HG03342 (cell line): ENCODE data around the gene PEF1.
"Not testable (repeated sequence)": the region's sequence is repeated elsewhere in the genome, so short reads cannot be mapped to it uniquely, and the experiment has no call there.

Experiments
- ATAC-seq: cut with Tn5 transposase; IDR thresholded peaks from one replicate; pipeline ENCODE4 v1.9.1; 2021; ENCODE audit warnings: mild to moderate bottlenecking, moderate library complexity; ENCODE audit not compliant: unreplicated experiment

PEF1 gene

DNA sequence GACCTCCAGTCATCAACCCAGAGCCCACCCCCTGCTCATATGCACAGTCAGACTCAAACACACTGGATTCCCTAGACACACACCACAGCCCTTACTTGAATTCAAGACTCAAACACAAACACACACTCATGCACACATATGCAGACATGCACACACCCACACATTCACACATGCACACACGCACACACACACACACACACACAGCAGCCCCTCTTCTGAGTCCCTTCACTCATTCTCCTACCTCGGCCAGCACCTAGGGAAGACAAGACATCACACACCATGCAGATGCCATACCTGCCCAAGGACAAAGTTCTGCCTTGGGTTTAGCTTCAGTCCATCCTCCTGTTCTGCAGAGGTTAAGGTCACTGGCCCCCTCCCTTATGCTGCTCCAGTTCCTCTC is 28.7 kb downstream of the PEF1 start:
- no peak for ATAC-seq

DNA sequence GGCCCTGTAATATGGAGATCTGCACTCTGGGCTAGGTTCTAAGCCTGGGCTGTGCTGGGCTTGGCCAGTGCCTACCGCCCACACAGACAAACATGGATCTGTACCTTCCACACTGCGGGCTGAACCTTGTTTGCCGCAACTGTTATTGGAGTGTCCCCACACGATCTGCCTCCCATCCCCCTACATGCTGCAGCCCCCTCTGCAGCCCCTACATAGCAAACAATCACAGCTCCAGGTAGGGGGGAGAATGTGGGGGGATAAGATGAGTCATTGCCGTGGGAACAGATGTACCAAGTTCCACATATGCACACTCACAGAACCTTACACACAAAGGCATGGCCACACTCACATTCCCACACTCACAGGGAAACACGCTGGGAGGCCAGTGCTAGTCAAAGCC is 29.3 kb downstream of the PEF1 start:
- no peak for ATAC-seq

DNA sequence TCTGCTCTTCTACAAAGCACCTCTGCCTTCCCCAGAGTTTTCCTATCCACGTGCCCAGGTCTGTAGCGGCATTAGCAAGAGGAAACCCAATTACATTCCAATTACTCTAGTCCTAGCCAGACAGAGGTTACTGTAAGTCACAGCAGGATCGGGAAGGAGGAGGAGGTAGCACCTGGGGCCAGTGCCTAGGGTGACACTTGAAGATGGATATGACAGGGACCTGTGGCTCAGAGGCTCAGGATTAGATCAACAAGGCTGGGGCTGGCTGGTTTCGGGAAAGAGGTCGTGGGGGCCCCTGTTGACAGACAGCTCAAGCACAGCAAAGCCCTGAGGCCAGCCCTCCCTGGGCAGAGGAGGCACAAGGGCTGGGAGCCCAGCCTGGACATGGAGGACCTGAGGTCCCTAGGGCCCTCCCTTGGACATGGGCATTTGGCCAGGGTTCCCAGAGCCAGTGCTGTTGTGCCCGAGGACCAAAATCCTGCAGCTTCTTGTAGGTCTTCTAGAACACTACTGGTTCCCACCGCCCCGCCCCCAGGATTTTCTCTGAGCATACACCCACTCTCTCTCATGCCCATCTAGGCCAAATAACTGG is 30.2 kb downstream of the PEF1 start:
- no peak for ATAC-seq

DNA sequence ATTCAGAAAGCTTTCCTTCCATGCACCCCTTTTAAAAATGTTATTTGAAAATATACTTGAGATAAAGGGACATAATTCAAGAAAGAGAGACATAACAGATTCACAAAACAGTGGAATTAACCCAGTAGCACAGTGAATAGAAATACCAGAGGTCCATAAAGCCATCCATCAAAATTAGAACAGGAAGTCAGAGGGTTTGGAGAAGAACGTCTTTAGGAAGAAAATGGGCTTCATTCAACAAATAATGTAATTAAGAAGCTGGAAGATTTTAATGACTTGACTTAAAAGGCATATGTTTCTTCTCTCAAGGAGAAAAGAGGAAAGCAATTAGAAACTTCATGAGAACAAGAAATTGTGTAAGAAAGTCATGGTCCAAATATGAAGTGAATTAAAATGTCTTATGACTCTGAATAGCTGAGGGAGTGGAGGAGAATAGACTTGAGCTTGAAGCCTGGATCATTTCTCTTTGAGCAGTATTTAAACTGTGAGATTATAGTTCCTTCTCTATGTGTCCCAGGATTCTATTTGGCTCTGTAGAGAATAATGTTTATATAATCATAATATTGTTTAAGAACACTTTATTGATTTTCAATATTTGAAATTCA is 35.1 kb downstream of the PEF1 start:
- no peak for ATAC-seq

DNA sequence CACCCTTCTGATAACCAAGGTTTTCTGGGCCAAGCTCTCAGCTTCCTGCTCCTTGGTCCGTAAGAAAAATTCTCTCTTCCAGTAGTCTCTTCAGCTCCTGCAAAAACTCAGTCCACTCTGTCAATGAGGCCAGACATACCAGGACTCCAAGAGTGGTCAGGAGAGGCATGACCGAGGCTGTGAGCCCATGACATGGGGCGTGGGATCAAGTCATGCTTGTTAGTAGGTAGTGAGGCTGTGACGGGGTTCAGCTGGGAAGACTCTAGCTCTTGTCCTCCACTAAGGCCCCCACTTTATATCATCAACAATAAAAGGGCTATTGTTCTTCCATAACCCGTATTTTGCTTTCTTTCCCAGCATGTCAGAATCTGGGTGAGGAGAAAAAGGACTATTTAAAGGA is 37.3 kb downstream of the PEF1 start:
- ATAC-seq, result no peak

DNA sequence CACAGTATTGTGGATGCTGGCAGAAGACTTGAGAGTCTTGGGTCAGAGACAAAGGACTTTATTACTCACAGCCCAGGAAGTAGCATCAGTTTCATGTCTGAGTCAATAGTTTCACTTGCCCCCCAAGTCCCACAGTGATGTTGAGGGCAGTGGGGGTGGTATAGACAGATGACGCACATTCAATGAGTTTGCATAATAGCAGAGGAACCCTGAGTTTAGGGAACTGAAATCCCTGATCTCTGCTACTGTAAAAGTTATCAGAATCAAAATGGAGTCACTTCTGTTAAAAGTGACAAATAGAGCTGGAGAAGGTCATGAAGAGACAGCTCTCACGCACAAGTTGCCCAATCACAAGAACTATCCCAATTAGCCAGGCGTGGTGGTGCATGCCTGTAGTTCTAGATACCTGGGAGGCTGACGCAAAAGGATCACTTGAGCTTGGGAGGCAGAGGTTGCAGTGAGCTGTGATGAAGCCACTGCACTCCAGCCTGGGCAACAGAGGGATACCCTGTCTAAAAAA is 38.7 kb downstream of the PEF1 start:
- ATAC-seq, result peak; percentile 97

DNA sequence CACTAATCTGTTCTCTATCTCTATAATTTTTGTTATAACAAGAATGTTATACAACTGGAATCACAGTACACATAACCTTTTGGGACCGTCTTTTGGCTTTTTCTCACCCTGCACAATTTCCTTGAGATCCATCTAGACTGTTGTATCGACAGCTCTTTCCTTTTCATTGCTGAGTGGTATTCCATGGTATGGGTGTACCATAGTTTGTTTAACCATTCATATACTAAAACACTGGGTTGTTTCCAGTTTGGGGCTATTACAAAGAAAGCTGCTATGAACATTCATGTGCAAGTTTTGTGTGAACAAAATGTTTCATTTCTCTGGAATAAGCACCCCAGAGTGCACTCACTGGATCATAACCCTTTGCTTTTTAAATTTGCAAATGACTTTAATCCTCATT is 42.6 kb downstream of the PEF1 start:
- no peak for ATAC-seq

DNA sequence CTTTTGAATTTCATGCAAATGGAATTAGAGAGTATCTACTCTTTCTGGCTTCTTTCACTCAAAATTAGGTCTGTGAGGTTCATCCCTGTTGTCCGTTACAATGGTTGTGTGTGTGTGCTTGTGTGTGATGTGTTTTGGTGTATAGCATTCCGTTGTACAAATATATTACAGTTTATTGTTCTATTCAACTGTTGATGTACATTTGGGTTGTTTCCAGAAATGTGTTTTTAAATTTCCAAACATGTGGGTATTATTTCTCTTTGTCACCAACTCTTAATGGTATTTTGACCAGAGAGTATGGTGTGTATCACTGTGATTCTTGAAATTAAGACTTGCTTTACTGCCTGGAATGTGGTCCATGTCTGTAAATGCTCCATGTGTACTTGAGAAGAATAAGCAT is 44.0 kb downstream of the PEF1 start:
- ATAC-seq, result no peak

DNA sequence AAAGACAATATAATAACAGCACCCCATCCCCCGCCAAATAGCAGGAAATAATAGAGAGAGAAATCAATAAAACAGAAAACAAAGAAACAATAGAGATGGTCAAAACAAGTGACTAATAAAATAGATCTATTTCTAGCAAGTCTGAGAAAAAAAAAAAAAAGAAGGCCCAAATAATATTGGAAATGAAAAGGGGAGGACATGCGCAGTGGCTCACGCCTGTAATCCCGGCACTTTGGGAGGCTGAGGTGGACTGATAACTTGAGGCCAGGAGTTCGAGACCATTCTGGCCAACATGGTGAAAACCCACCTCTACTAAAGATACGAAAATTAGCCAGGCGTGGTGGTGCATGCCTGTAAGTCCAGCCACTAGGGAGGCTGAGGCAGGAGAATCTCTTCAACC is 45.7 kb downstream of the PEF1 start:
- ATAC-seq, result no peak

DNA sequence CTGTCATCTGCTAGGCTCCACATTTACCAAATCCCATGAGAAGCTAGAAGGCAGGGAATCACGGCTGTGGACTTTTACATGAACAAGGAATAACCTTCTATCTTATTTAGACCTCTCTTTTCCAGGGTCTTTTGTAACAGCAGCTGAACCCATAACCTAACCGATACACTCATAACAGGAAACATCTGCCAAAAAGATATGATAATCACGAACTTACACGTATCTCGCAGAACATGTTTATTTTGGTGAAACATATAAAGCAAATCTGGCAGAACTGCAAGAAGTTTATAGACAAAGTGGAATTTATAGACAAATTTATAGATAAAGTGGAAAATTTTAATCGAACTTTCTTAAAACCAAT is 48.0 kb downstream of the PEF1 start:
- ATAC-seq, result no peak

DNA sequence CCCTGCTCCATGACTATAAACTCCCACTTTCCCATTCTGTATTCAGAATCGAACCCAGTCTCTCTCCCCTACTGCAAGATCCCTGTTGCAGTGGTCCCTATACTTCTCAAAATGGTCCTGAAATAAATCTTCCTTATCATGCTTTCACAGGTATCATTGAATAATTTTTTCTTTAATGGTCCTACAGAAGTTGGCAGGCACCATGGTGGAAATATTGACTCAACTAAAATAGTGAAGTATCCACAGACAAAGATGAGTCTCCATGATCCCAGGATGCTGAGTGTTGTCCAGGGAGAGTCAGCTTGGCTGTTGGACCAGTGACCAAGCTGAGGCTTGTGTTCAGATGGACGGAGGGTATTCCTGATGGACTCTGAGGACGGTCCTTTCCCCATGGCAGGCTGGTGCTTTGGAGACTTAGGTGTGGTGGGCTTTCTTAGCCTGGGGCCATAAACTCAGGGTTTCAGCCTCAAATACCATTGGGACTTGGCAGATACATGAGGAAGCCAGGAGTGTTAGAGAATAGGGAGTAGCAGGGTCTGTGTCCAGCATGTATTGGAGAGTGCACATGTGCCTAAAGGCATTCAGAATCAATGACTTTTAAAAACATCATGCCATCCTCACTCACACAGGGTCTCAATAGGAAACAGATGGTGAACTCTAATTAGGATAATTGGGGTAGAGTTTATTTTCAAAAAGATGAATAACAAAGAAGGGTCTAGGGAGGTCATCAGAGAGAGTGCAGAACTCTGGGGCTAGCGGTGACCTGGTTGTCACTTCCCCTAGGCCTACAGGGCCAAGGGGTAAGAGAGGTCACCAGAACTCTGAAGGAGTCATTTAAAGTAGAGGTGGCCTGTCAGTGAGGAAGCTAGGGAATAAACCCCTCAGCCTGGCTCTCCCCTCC is 48.6 kb downstream of the PEF1 start:
- no peak for ATAC-seq

DNA sequence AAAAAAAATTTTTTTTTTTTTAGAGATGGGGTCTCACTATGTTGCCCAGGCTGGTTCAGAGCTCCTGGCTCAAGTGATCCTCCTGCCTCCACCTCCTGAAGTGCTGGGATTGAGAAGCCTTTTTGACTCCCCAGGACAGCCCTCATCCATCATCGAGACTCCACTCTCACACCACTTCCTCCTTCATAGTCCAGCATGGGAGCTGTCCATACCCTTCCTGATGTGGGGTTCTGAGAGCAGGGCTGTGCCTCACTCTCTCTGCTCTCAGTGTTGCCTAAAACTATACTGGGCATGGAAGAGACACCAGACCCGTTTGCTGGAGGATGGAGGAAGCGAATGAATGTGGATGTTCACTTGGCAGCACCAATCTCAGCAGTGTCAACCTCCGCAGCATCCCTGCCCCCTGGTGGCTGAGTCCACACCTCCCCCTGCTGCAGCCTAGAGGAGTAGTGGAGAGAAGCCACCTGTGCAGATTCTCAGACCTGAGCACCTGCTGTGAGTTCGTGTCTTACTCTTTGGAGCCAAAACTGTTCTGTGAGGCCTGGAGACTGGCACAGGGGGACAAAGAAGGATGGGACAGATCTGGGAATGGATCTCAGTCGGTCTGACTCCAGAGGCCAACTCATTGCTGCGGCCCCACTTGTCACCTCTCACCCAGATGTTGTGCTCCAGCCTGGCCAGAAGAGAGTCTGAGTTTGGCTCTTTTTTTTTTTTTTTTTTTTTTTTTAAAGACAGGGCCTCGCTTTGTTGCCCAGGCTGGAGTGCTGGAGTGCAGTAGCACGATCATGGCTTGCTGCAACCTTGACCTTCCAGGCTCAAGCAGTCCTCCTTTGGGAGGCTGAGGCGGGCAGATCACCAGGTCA is 50.7 kb downstream of the PEF1 start:
- ATAC-seq, result no peak

DNA sequence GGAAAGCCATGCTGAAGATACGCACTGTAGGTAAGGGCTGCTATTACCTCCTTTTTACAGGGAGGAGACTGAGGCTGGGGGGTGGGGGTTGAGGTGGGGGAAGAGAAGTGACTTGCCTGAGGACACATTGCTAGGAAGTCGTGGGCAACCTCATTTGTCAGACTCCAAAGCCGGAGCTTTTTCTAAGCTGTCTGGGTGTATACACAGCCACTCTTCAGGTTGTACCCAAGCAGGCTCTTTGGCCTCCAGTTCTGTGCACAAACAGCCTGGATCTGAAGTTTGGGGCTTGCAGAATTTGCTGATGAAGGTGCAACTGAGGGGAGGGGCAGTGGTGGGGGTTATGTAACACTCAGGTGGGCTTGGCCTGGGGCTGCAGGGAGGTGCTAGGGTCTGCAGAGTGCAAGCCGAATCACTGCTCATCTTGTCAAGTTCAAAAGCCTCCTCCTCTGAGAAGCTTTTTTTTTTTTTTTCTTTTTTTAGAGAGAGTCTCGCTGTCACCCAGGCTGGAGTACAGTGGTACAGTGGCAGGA is 51.5 kb downstream of the PEF1 start:
- no peak for ATAC-seq

DNA sequence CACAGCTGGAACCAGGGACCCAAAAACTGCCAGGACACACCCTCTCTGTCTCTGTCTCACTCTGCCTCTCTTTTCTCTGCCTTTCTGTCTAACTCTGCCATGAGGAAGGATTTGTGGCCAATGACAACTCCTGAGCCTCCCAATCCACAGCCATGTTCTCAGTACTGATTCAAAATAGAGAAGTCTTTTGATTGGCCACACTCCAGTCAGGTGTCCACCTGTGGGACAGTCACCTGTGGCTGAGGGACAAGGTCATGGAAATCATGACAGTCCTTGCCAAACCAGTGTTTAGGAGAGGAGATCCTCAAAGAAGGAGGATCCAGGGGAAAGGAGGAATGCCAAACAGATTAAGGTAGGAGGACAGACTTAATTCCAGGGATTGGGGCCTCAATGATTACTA is 52.5 kb downstream of the PEF1 start:
- no peak for ATAC-seq

DNA sequence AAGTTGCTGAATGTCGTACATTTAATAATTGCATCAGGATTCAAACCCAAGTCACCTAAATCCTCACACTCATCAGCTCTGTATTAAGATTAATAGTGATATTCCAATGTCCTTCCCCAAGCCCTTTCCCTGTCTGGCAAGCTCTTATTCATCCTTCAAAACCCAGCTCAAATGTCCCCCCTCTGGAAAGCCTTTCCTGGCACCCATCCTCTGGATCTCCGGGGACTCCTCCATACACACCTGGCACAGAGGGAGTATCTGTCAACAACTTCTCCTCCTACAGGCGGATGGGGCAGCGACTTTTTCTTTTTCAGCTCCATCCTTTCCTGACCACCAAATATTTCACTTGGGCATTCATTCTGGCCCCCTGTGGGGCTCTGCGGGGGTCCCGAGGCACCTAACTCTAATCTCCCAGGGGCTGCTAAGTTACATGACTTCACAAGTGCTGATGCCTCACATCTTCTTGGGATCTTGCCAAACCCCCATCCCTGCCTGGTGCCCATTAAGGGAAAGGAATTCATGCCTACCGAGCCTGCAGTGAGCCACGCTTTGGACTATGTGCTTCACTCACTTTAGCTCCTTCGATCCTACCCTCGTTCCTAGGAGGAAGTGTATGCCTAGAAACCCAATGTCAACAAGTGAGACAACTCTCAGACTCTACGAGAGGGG is 53.1 kb downstream of the PEF1 start:
- ATAC-seq, result no peak

DNA sequence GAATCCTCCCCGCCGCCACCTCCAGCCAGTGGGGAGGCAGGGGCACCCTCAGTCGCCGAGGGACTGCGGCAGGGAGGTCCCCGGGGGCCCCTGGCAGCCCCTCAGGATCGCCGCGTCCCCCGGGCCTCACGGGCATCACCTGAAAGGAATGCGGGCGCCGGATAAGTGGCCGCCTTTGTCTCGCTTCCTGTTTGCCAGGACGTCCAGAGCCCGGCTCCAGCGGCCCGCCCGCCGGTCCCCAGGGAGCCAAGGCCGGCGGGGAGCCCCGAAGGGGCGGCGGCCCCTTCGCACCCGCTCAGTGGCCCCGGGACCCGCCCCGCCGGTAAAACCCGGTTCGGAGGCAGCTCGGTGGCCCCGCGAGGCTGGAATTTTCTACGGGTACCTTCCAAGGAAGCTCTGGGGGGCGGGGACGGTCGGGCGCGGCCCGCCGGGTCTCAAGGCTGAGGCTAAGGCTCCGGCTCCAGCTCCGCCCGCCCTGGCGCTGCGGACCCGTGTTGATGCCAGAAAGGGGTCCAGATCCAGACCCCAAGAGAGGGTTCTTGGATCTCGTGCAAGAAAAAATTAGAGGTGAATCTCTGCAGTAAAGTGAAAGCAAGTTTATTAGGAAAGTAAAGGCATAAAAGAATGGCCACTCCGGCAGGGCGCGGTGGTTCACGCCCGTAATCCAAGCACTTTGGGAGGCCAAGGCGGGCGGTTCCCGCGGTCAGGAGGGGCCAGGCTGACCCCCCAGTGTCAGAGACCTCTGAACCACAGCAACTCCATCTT is 55.7 kb downstream of the PEF1 start:
- no peak for ATAC-seq

DNA sequence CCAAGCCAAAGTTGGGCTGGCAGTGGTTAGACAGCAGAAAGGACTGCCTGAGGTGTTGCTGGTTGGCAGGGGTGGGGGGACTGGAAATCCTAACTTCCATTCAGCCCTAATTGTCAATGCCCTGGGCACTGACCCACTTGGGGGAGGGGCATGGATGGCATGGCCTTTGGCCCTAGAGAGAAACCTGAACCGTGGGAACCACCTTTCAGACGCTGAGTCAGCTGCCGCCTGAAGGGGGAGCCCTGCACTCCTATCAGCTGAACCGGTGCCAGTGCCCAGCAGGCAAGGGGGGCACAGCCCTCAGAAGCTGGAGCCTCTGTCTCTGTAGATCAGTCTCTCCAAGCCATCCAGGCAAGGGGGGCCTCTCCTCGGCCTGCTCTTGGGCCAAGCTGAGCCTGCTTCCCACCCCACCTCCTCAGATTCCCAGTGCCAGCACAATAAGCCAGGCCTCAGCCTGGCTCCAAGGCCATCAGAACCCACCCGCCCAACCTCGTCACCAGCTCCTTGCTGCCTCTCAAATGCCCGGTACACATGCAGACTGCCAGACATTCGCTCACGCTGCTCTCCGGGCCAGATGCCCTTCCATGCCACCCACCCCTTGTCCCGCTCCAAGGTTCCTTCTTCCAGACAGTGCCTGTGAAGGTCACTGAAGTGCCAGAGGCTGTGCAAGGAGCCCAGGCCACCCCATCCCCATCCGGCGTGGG is 56.8 kb downstream of the PEF1 start:
- ATAC-seq, result no peak

DNA sequence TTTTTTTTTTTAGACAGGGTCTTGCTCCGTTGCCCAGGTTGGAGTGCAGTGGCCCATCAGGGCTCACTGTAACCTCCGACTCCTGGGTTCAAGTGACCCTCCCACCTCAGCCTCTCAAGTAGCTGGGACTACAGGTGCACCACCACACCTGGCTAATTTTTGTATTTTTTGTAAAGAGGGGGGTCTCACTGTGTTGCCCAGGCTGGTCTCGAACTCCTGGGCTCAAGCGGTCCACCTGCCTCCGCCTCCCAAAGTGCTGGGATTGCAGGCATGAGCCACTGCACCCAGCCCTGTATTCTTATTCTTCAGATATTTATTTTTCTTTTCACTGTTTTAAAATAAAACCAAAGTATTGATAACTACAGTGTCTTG is 57.4 kb downstream of the PEF1 start:
- not testable (repeated sequence) for ATAC-seq
